Loucy (cell line): ENCODE data around the gene CDH13.

ENCODE experiments used
- H2AFZ ChIP-seq: fragments of 200-600 bp; sonication (generic); 2 replicates; pipeline ENCODE4 v1.6.0; 2016; ENCODE audit warnings: antibody characterized with exemption, mild to moderate bottlenecking, low read length, moderate library complexity
- H3F3A ChIP-seq: fragments of 200-600 bp; 2 replicates; pipeline ENCODE4 v1.6.0; 2016; ENCODE audit warnings: antibody characterized with exemption, low read depth, mild to moderate bottlenecking
- H3K27me3 ChIP-seq: fragments of 200-600 bp; sonication (generic); 2 replicates; pipeline ENCODE4 v1.6.1; 2014; ENCODE audit warnings: low read length, mild to moderate bottlenecking; ENCODE audit not compliant: insufficient read depth, poor library complexity, severe bottlenecking
- H3K36me3 ChIP-seq: fragments of 200-600 bp; sonication (generic); 2 replicates; pipeline ENCODE4 v1.6.1; 2016; ENCODE audit warnings: low read length; ENCODE audit not compliant: insufficient read depth
- H3K4me1 ChIP-seq: fragments of 200-600 bp; sonication (generic); 2 replicates; pipeline ENCODE4 v1.5.1; 2014; ENCODE audit warnings: low read length, mild to moderate bottlenecking; ENCODE audit not compliant: insufficient read depth, poor library complexity, severe bottlenecking
- H3K4me2 ChIP-seq: fragments of 200-600 bp; sonication (generic); 2 replicates; pipeline ENCODE4 v1.6.0; 2014; ENCODE audit warnings: antibody characterized with exemption, low read length, low read depth, mild to moderate bottlenecking; ENCODE audit not compliant: poor library complexity, severe bottlenecking
- H3K4me3 ChIP-seq: fragments of 200-600 bp; sonication (generic); 2 replicates; pipeline ENCODE4 v1.5.1; 2014; ENCODE audit warnings: low read length, mild to moderate bottlenecking, mixed read lengths; ENCODE audit not compliant: poor library complexity, severe bottlenecking
- H3K79me2 ChIP-seq: fragments of 200-600 bp; sonication (generic); 2 replicates; pipeline ENCODE4 v1.6.1; 2014; ENCODE audit warnings: low read length; ENCODE audit not compliant: insufficient read depth
- H3K9ac ChIP-seq: fragments of 200-600 bp; sonication (generic); 2 replicates; pipeline ENCODE4 v1.6.0; 2014; ENCODE audit warnings: mild to moderate bottlenecking, low read depth, low read length, moderate library complexity; ENCODE audit not compliant: poor library complexity, severe bottlenecking
- H3K9me2 ChIP-seq: fragments of 200-600 bp; sonication (generic); replicated peaks from 2 replicates; pipeline ENCODE4 v1.6.1; 2016; ENCODE audit warnings: low read depth, low read length, mixed read lengths
- H3K9me3 ChIP-seq: fragments of 200-600 bp; sonication (generic); 2 replicates; pipeline ENCODE4 v1.6.1; 2014; ENCODE audit warnings: mild to moderate bottlenecking, antibody characterized with exemption, low read length, low read depth; ENCODE audit not compliant: insufficient read depth
- H4K20me1 ChIP-seq: fragments of 200-600 bp; sonication (generic); 2 replicates; pipeline ENCODE4 v1.6.0; 2014; ENCODE audit warnings: antibody characterized with exemption, low read length, mild to moderate bottlenecking; ENCODE audit not compliant: insufficient read depth, poor library complexity, severe bottlenecking
- EZH2phosphoT487 ChIP-seq: fragments of 200-600 bp; IDR thresholded peaks from 2 replicates; pipeline ENCODE4 v1.6.1; 2018; ENCODE audit warnings: antibody characterized with exemption, mild to moderate bottlenecking, moderate library complexity, borderline replicate concordance
- TF ChIP-seq, protein P1 (sequence below): fragments of 200-600 bp; sonication (generic); conservative IDR thresholded peaks from 2 replicates; pipeline ENCODE4 v1.5.1; 2014; ENCODE audit warnings: mild to moderate bottlenecking, antibody characterized with exemption, low read length

The CDH13 gene

DNA sequence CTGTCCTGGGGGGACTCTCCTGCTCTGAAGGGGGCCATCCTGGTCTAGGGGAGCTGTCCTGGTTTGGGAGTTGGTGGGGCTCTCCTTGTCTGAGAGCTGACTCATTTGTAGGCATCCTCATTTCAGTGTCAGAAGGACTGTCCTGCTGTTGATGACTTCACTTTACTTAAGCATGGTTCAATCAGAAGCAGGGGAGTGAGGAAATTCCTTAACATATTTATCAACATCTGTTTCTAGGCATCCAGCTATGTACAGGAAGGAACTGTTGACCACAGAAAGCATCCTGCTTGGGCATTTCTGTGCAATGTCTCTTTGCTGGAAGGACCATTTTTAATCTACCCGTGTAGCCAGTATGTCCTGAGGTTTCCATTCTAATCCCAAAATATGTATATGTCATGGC is 678.3 kb downstream of the CDH13 start:
- no peaks in the 10 kb centered on the region for H3K79me2 ChIP-seq
- no peaks in the 10 kb centered on the region for H4K20me1 ChIP-seq
- no peaks in the 10 kb centered on the region for H3K4me1 ChIP-seq
- H3K27me3 ChIP-seq, result no peaks in the 10 kb centered on the region
- H3K9me2 ChIP-seq, result no peaks in the 10 kb centered on the region
- no peak overlapping the region for H2AFZ ChIP-seq
- H3K9ac ChIP-seq, result no peak overlapping the region
- H3K4me3 ChIP-seq, result no peak overlapping the region
- H3K9me3 ChIP-seq, result no peaks in the 10 kb centered on the region
- TF ChIP-seq, protein P1, sequence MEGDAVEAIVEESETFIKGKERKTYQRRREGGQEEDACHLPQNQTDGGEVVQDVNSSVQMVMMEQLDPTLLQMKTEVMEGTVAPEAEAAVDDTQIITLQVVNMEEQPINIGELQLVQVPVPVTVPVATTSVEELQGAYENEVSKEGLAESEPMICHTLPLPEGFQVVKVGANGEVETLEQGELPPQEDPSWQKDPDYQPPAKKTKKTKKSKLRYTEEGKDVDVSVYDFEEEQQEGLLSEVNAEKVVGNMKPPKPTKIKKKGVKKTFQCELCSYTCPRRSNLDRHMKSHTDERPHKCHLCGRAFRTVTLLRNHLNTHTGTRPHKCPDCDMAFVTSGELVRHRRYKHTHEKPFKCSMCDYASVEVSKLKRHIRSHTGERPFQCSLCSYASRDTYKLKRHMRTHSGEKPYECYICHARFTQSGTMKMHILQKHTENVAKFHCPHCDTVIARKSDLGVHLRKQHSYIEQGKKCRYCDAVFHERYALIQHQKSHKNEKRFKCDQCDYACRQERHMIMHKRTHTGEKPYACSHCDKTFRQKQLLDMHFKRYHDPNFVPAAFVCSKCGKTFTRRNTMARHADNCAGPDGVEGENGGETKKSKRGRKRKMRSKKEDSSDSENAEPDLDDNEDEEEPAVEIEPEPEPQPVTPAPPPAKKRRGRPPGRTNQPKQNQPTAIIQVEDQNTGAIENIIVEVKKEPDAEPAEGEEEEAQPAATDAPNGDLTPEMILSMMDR, result no peak
- no peak for TF ChIP-seq EZH2phosphoT487
- H3K36me3 ChIP-seq, result no peaks in the 10 kb centered on the region
- no peaks in the 10 kb centered on the region for H3F3A ChIP-seq
- no peak overlapping the region for H3K4me2 ChIP-seq

DNA sequence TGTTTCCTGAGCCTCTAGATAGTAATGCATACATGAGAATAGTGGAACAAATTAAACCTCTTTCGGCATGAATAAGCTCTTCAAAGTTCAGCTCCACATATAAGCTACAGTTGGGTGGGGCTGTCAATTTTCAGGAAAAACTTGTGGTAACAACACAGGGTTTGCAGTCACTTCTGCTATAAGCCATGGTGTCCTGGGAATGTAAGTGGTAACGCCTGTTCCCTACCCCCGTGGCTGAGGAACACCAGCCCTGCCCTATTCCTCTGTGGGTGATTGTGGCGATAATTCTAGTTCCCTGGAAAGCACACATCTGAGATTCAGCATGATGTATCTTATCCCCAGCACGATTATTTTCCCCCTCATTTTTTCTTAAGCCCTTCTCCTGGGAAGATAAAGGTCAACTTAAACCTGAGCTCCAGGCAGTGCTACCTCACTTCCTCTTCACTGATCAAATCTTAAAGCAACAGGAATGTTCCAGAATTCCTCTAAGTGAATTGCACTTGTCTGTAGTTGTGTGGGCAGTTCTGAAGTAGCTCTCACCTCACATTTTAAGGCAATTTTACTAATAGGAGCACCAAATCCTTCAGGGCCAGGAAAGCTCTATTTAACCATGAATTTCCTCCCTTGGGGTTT is 680.3 kb downstream of the CDH13 start:
- TF ChIP-seq, protein P1, result no peak
- no peak for TF ChIP-seq EZH2phosphoT487
- Histone ChIP-seq H3K79me2 (no peaks in the 10 kb centered on the region), H3K27me3 (no peaks in the 10 kb centered on the region), H2AFZ (no peak overlapping the region), H3K4me3 (no peak overlapping the region), H3K36me3 (no peaks in the 10 kb centered on the region), H3K4me2 (no peak overlapping the region), H3F3A (no peaks in the 10 kb centered on the region), H3K4me1 (no peaks in the 10 kb centered on the region), H4K20me1 (no peaks in the 10 kb centered on the region), H3K9me2 (no peaks in the 10 kb centered on the region), H3K9ac (no peak overlapping the region), H3K9me3 (no peaks in the 10 kb centered on the region)

GRCh38 chr16:83307594-83307992 is 680.8 kb downstream of the CDH13 start:
- no peaks in the 10 kb centered on the region for H3F3A ChIP-seq
- no peaks in the 10 kb centered on the region for H3K9me3 ChIP-seq
- H3K9me2 ChIP-seq, result no peaks in the 10 kb centered on the region
- H2AFZ ChIP-seq, result no peak overlapping the region
- H3K4me2 ChIP-seq, result no peak overlapping the region
- no peaks in the 10 kb centered on the region for H3K79me2 ChIP-seq
- no peak overlapping the region for H3K9ac ChIP-seq
- H3K4me3 ChIP-seq, result no peak overlapping the region
- H4K20me1 ChIP-seq, result no peaks in the 10 kb centered on the region
- no peaks in the 10 kb centered on the region for H3K27me3 ChIP-seq
- TF ChIP-seq EZH2phosphoT487, result no peak
- TF ChIP-seq, protein P1, result no peak
- no peaks in the 10 kb centered on the region for H3K36me3 ChIP-seq
- no peaks in the 10 kb centered on the region for H3K4me1 ChIP-seq
